CD4-positive, alpha-beta T cell (primary cell): ENCODE data around the gene GSTM5. TPM values are rescaled to one million over a fixed set of nuclear protein-coding genes. Genes with fewer than 3 reads are reported as not detected.
"Not testable (repeated sequence)": the region's sequence is repeated elsewhere in the genome, so short reads cannot be mapped to it uniquely, and the experiment has no call there.

Experiments used
- ATAC-seq: fragments of 200-7000 bp; cut with Tn5 transposase; one replicate; pipeline ENCODE4 v1.10.0; 2022; ENCODE audit warnings: mild to moderate bottlenecking; ENCODE audit not compliant: poor library complexity
- CTCF ChIA-PET: fragments of 350-600 bp; sonication (Branson Sonifier 250); formaldehyde crosslinking; loops from one replicate; lab custom pipeline; 2021; ENCODE audit warnings: antibody characterized with exemption, inconsistent platforms; lab: Charles Lee
- POLR2A ChIA-PET: fragments of 350-600 bp; sonication (Branson Sonifier 250); formaldehyde crosslinking; loops from one replicate; lab custom pipeline; 2021; ENCODE audit warnings: antibody characterized with exemption, inconsistent platforms; lab: Charles Lee
- DNase-seq, 14 experiments: peaks; one replicate each; pipeline ENCODE4 v3.0.0-alpha.2; 2013 to 2020; ENCODE audit warnings: mixed read lengths in 2 of 14
- H3K27ac ChIP-seq, 2 donors: one replicate each; pipeline versions ENCODE4 v1.5.1 to v1.7.0; 2013; ENCODE audit warnings: low read length in 2 of 2, low read depth in 1 of 2, mild to moderate bottlenecking in 1 of 2
- H3K27me3 ChIP-seq, 2 experiments: 1 replicate in 1 of 2; 2 replicates in 1 of 2; pipeline versions ENCODE4 v1.6.1 to v1.7.0; 2013; ENCODE audit warnings: low read length in 2 of 2, control low read depth in 1 of 2, mild to moderate bottlenecking in 1 of 2, moderate library complexity in 1 of 2; ENCODE audit not compliant: insufficient read depth in 2 of 2, control insufficient read depth in 1 of 2
- H3K36me3 ChIP-seq: one replicate; pipeline ENCODE4 v1.6.1; 2013; ENCODE audit warnings: low read length, control low read depth; ENCODE audit not compliant: insufficient read depth
- H3K4me1 ChIP-seq: one replicate; pipeline ENCODE4 v1.6.1; 2013; ENCODE audit warnings: low read length, control low read depth; ENCODE audit not compliant: insufficient read depth
- H3K4me3 ChIP-seq: one replicate; pipeline ENCODE4 v1.5.1; 2013; ENCODE audit warnings: mild to moderate bottlenecking, low read length, moderate library complexity
- H3K9me3 ChIP-seq, 2 experiments: 1 replicate in 1 of 2; 2 replicates in 1 of 2; pipeline versions ENCODE4 v1.6.1 to v1.7.0; 2013; ENCODE audit warnings: low read length in 2 of 2, mild to moderate bottlenecking in 2 of 2, control low read depth in 1 of 2, moderate library complexity in 1 of 2; ENCODE audit not compliant: control insufficient read depth in 1 of 2, insufficient read depth in 1 of 2
- H3K27ac Mint-ChIP-seq: one replicate; pipeline ENCODE4 v1.8.0; 2020; ENCODE audit warnings: mixed read lengths
- H3K27me3 Mint-ChIP-seq: one replicate; pipeline ENCODE4 v1.8.0; 2021; ENCODE audit warnings: mixed read lengths
- H3K36me3 Mint-ChIP-seq: one replicate; pipeline ENCODE4 v1.8.0; 2021; ENCODE audit warnings: low read depth, mixed read lengths
- H3K4me1 Mint-ChIP-seq: one replicate; pipeline ENCODE4 v1.8.0; 2021; ENCODE audit warnings: low read depth, mixed read lengths
- H3K4me3 Mint-ChIP-seq: one replicate; pipeline ENCODE4 v1.8.0; 2020; ENCODE audit warnings: mild to moderate bottlenecking, mixed read lengths
- H3K9me3 Mint-ChIP-seq: one replicate; pipeline ENCODE4 v1.8.0; 2020; ENCODE audit warnings: mixed read lengths
- intact Hi-C, 2 experiments: fragments of 100-400 bp; cut with DNase I in 1 of 2; cut with micrococcal nuclease in 1 of 2; formaldehyde crosslinking; loops; one replicate each; pipeline versions ENCODE4 v1.15.1 to v1.9.0; 2023 to 2025; cut with DNase I, micrococcal nuclease
- total RNA-seq, 174 experiments: library from RNA in 2 of 174; stranded (reverse) in 2 of 174; gene quantifications; one replicate each; pipeline ENCODE4 v1.2.3 and lab custom pipeline; 2021 to 2026
- TF ChIP-seq, protein P1 (sequence below): fragments of 200-600 bp; IDR thresholded peaks from one replicate; pipeline ENCODE4 v1.8.0; 2022; ENCODE audit warnings: antibody characterized with exemption, mild to moderate bottlenecking

GSTM5 gene
- total RNA-seq, 2 experiments from 2014 or later: 0.20 to 0.36 TPM

DNA sequence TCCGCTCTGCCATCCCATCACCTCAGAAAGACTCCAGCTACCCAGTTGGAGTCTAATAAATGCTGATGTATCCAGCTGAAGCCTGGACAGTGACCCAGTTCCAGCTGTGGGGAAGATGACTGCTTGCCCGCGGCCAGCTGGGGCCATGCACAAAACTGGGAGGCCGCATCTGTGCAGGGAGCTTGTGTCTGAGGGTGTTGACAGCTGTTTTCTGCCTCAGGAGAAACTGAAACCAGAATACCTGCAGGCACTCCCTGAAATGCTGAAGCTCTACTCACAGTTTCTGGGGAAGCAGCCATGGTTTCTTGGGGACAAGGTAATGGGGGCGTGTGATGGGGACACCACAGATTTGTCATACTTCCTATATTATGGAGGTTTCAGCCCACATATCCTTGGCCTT, 41.0 kb upstream of the GSTM5 start:
- Mint-ChIP-seq H3K27me3 (no peaks in the 10 kb centered on the region), H3K27ac (no peak overlapping the region), H3K9me3 (no peaks in the 10 kb centered on the region), H3K4me3 (no peak overlapping the region), H3K4me1 (peaks cover 30% of the 10 kb centered on the region), H3K36me3 (peaks cover 5% of the 10 kb centered on the region)
- H3K9me3 ChIP-seq: no peaks in the 10 kb centered on the region
- DNase-seq: peak in 1 of 14 experiments; percentile 3
- no peak overlapping the region for H3K27ac ChIP-seq
- no peak for ATAC-seq
- intact Hi-C loops: no loop called here
- ChIA-PET CTCF (interaction anchor here (1.7 to 2.0 kb wide), 2 partner anchors 31 to 120 kb away, joined by 3 to 4 read pairs; no protein-coding TSS in a partner anchor), POLR2A (no interaction called here)
- TF ChIP-seq, protein P1, sequence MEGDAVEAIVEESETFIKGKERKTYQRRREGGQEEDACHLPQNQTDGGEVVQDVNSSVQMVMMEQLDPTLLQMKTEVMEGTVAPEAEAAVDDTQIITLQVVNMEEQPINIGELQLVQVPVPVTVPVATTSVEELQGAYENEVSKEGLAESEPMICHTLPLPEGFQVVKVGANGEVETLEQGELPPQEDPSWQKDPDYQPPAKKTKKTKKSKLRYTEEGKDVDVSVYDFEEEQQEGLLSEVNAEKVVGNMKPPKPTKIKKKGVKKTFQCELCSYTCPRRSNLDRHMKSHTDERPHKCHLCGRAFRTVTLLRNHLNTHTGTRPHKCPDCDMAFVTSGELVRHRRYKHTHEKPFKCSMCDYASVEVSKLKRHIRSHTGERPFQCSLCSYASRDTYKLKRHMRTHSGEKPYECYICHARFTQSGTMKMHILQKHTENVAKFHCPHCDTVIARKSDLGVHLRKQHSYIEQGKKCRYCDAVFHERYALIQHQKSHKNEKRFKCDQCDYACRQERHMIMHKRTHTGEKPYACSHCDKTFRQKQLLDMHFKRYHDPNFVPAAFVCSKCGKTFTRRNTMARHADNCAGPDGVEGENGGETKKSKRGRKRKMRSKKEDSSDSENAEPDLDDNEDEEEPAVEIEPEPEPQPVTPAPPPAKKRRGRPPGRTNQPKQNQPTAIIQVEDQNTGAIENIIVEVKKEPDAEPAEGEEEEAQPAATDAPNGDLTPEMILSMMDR: no peak
- no peaks in the 10 kb centered on the region for H3K36me3 ChIP-seq
- no peak overlapping the region for H3K4me3 ChIP-seq
- H3K4me1 ChIP-seq: peaks cover 22% of the 10 kb centered on the region
- H3K27me3 ChIP-seq: no peaks in the 10 kb centered on the region

DNA sequence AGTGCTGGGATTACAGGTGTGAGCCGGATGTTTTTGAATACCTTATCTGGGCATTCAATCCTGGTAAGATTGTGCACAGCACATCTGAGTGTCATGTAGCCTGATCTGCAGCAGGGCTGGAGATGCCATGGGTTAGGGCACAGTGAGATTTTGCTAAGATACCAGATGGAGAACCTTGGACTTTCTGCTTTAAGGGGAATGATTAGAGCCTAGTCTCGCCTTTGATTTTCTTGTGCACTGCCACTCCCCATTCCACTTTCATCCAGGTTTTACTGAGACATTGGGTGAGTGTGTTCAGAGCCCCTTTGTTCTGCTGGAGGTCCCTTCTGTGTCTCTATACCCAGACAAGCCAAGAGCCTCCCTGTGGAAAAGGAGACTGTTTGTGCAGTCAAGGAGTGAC, 38.2 kb upstream of the GSTM5 start:
- H3K4me1 ChIP-seq, DNase-seq, H3K9me3 ChIP-seq, POLR2A ChIA-PET, CTCF ChIA-PET, H3K4me3 Mint-ChIP-seq, intact Hi-C loops, ATAC-seq, H3K27me3 ChIP-seq, H3K27ac ChIP-seq, H3K36me3 ChIP-seq, H3K27me3 Mint-ChIP-seq, H3K36me3 Mint-ChIP-seq, H3K27ac Mint-ChIP-seq, H3K4me3 ChIP-seq, H3K9me3 Mint-ChIP-seq: not testable (repeated sequence)
- peaks cover 19% of the 10 kb centered on the region for H3K4me1 Mint-ChIP-seq

DNA sequence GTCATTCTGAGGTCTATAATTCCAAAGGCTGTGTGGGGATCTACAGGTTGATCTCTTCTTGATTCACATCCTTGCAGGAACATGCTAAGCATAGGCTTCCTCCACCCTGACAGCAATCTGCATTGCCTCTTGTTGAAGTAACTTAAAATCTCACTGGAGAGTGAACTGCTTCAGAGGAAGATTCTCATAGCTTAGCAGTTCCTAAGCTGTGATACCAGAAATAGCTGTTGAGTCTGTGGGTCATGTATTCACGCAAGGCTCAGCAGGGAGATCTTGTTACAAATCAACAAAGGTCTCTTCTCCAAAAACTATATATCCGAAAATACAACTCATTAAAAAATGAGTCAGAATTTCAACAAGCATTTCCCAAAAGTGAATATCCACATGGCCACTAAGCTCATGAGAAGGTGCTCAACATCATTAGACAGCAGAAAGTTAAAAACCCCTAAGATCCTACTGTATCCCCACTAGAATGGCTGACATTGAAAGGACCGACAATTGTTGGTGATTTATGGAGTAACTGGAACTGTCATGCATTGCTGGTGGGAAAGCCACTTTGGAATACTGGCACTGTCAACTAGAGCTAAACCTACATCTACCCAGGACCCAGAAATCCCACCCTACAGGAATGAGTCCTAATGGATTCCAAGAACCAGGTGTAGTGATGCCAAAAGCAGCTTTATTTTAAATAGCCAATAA, 35.2 kb upstream of the GSTM5 start:
- POLR2A ChIA-PET, intact Hi-C loops, H3K9me3 Mint-ChIP-seq, H3K27me3 ChIP-seq, CTCF ChIA-PET, H3K4me3 ChIP-seq, ATAC-seq, H3K9me3 ChIP-seq, H3K27me3 Mint-ChIP-seq, H3K27ac ChIP-seq, H3K4me1 ChIP-seq, H3K36me3 ChIP-seq, H3K36me3 Mint-ChIP-seq, H3K27ac Mint-ChIP-seq, H3K4me1 Mint-ChIP-seq, H3K4me3 Mint-ChIP-seq: not testable (repeated sequence)
- DNase-seq: peak in 1 of 14 experiments; percentile 0

DNA sequence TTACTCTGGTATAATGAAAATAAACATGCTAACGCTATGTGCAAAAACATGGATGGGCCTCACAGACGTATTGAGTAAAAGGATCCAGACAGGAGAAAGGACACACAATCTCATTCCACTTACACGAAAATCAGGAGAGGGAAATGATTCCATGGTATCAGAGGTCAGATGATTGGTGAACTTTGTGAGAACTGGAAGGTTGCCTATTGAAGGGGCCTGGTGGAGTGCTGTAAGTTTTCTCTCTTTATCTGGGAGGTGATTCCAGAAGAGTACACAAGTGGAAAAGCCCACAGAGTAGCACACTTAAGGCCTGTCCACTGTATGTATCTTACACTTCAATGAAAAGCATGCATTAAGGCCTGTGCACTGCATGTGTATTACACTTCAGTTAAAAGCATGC, 34.6 kb upstream of the GSTM5 start:
- CTCF ChIA-PET: no interaction called here

DNA sequence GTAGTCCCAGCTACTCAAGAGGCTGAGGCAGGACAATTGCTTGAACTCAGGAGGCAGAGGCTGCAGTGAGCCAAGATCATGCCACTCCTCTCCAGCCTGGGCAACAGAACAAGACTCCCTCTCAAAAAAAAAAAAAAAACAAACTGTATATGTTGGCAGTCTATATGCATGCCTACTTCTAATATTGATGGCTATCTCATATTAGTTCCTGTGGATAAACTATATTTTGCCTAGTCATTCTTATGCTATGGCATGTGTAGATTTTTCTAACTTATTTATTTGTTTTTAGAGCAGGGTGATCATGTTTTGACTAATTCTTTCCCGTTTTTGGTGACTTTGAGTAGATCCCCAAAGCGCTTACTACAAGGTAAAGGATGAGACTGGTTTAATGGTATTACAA, 33.4 kb upstream of the GSTM5 start:
- H3K27me3 Mint-ChIP-seq, H3K4me3 ChIP-seq, CTCF ChIA-PET, H3K36me3 ChIP-seq, H3K36me3 Mint-ChIP-seq, H3K4me1 Mint-ChIP-seq, ATAC-seq, DNase-seq, POLR2A ChIA-PET, H3K27me3 ChIP-seq, H3K9me3 ChIP-seq, H3K4me1 ChIP-seq, intact Hi-C loops, H3K27ac Mint-ChIP-seq, H3K27ac ChIP-seq, H3K4me3 Mint-ChIP-seq, H3K9me3 Mint-ChIP-seq: not testable (repeated sequence)

More for the DNA sequence above, 34.6 kb upstream of the GSTM5 start:
- no peak overlapping the region for H3K4me3 Mint-ChIP-seq
- ATAC-seq (no peak), DNase-seq (peak in 1 of 14 experiments; percentile 0)
- Histone ChIP-seq H3K27me3 (no peaks in the 10 kb centered on the region), H3K4me1 (no peaks in the 10 kb centered on the region), H3K4me3 (no peak overlapping the region), H3K9me3 (no peaks in the 10 kb centered on the region), H3K36me3 (no peaks in the 10 kb centered on the region), H3K27ac (no peak overlapping the region)
- H3K9me3 Mint-ChIP-seq: no peaks in the 10 kb centered on the region
- no peak overlapping the region for H3K27ac Mint-ChIP-seq
- H3K4me1 Mint-ChIP-seq: no peaks in the 10 kb centered on the region
- no peaks in the 10 kb centered on the region for H3K27me3 Mint-ChIP-seq
- POLR2A ChIA-PET: no interaction called here
- no peaks in the 10 kb centered on the region for H3K36me3 Mint-ChIP-seq
- intact Hi-C loops: no loop called here
- TF ChIP-seq, protein P1: no peak

DNA sequence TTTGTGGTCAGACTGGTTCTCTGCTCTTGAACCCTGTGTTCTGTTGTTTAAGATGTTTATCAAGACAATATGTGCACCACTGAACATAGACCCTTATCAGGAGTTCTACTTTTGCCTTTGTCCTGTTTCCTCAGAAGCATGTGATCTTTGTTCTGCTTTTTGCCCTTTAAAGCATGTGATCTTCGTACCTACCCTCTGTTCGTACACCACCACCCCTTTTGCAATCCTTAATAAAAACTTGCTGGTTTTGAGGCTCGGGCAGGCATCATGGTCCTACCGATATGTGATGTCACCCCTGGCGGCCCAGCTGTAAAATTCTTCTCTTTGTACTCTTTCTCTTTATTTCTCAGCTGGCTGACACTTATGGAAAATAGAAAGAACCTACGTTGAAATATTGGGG, 27.3 kb upstream of the GSTM5 start:
- ATAC-seq, H3K36me3 ChIP-seq, H3K27ac ChIP-seq, H3K27ac Mint-ChIP-seq, H3K4me1 ChIP-seq, H3K27me3 ChIP-seq, POLR2A ChIA-PET, H3K4me3 ChIP-seq, H3K4me3 Mint-ChIP-seq, DNase-seq, H3K27me3 Mint-ChIP-seq, CTCF ChIA-PET, H3K9me3 Mint-ChIP-seq, H3K9me3 ChIP-seq: not testable (repeated sequence)
- intact Hi-C loops: loop anchor here (5.0 kb wide), 3 partner anchors 42 to 298 kb away; partner anchors contain the start of gene AHCYL1 (in 1 of the 2)
- peaks cover 20% of the 10 kb centered on the region for H3K4me1 Mint-ChIP-seq
- H3K36me3 Mint-ChIP-seq: peaks cover 10% of the 10 kb centered on the region
